GM21786 (cell line): ENCODE measurements around the gene MEGF11.

ENCODE experiments used
- ATAC-seq: cut with Tn5 transposase; IDR thresholded peaks from one replicate; pipeline ENCODE4 v1.9.1; 2021; ENCODE audit not compliant: unreplicated experiment

Gene MEGF11

GRCh38 chr15:65926899-65927298 lies 326.7 kb downstream of the MEGF11 start:
- peak; percentile 63 for ATAC-seq

- ATAC-seq = no peak
Observed at GRCh38 chr15:65926459-65926858, 327.1 kb downstream of the MEGF11 start.

- ATAC-seq = no peak
Observed at GRCh38 chr15:65925338-65925737, 328.2 kb downstream of the MEGF11 start.

- ATAC-seq = no peak
Observed at GRCh38 chr15:65924004-65924403, 329.5 kb downstream of the MEGF11 start.

GRCh38 chr15:65923264-65923663 lies 330.3 kb downstream of the MEGF11 start:
- ATAC-seq = no peak

- ATAC-seq = no peak
Observed at GRCh38 chr15:65922621-65923020, 330.9 kb downstream of the MEGF11 start.

GRCh38 chr15:65921780-65922179 lies 331.8 kb downstream of the MEGF11 start:
- no peak for ATAC-seq

- ATAC-seq = peak; percentile 40
Observed at GRCh38 chr15:65920825-65921309, 332.7 kb downstream of the MEGF11 start.

GRCh38 chr15:65920121-65920520 lies 333.4 kb downstream of the MEGF11 start:
- no peak for ATAC-seq

- ATAC-seq = no peak
Observed at GRCh38 chr15:65919353-65919752, 334.2 kb downstream of the MEGF11 start.

- ATAC-seq = no peak
Observed at GRCh38 chr15:65918945-65919344, 334.6 kb downstream of the MEGF11 start.

- ATAC-seq = no peak
Observed at GRCh38 chr15:65918357-65918920, 335.1 kb downstream of the MEGF11 start.

GRCh38 chr15:65917936-65918335 lies 335.6 kb downstream of the MEGF11 start:
- ATAC-seq = no peak

GRCh38 chr15:65917407-65917756 lies 336.2 kb downstream of the MEGF11 start:
- no peak for ATAC-seq

GRCh38 chr15:65916664-65917406 lies 336.7 kb downstream of the MEGF11 start:
- peak; percentile 59 for ATAC-seq

- no peak for ATAC-seq
Observed at GRCh38 chr15:65916041-65916663, 337.4 kb downstream of the MEGF11 start.

- no peak for ATAC-seq
Observed at GRCh38 chr15:65914981-65915925, 338.3 kb downstream of the MEGF11 start.

- no peak for ATAC-seq
Observed at GRCh38 chr15:65914386-65914785, 339.2 kb downstream of the MEGF11 start.

GRCh38 chr15:65913631-65914199 lies 339.8 kb downstream of the MEGF11 start:
- ATAC-seq = no peak

- no peak for ATAC-seq
Observed at GRCh38 chr15:65912235-65912634, 341.3 kb downstream of the MEGF11 start.

GRCh38 chr15:65910341-65910740 lies 343.2 kb downstream of the MEGF11 start:
- ATAC-seq = no peak
